CD4-positive, alpha-beta T cell treated with Interleukin-6 at 100 ng/mL for 8 hours (primary cell): ENCODE measurements around the gene DELE1.

Experiments used
- DNase-seq: peaks from one replicate; pipeline ENCODE4 v3.0.0-alpha.2; 2020; ENCODE audit warnings: mixed read lengths, low spot score

The DELE1 gene

DNA sequence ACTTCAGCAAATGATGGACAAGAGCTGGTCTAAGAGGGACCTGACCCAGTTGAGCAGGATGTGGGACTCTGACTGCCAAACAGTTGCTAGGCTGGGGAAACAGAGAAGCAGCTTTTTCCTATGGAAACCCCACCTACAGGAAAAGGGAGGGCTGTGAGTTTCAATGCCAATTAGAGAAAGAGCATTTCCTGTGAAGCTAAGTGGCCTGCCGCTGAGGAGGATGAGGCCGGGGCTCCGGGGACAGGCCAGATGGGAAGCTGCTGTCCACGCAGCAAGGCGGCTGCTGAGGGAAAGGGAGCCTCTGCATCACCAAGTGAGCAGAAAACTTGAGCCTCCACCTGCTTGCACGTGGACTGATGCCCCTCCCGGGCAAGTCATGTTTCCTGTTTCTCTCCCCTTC lies 34.4 kb downstream of the DELE1 start, which contains the start of gene PCDH12:
Gene PCDH12, minus strand, starts transcription at position 90 of the 400 bp plus-strand sequence. CDS start 351 bp downstream, outside the sequence.
- no peak for DNase-seq

DNA sequence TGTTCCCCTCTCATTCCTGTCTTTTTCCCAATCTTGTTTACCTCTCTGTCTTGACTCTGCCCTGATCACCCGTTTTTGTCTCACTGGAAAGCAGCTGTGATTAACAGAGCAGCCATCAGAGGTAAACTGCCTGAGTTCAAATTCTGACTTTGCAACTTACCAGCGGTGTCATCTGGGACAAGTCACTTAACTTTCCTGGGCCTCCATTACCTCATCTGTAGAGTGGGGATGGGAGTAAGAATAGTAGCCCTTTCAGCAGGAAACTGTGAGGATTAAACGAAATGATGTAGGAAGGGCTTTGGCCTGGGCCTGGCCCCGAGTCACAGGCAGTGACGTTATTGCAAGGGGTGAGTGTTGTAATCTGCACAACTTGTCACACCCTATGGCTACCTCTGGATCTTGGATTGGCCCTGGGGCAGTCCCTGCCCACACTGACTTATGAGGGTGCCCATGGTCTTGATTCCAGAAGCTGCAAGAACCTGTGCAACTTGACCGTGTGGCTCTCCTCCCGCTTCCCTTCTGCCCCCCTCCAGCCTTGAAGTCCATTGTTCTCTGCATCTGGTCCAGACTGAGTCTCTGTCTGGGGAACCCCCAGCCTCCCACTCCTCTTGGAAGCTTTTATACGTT lies 35.0 kb downstream of the DELE1 start:
- no peak for DNase-seq

DNA sequence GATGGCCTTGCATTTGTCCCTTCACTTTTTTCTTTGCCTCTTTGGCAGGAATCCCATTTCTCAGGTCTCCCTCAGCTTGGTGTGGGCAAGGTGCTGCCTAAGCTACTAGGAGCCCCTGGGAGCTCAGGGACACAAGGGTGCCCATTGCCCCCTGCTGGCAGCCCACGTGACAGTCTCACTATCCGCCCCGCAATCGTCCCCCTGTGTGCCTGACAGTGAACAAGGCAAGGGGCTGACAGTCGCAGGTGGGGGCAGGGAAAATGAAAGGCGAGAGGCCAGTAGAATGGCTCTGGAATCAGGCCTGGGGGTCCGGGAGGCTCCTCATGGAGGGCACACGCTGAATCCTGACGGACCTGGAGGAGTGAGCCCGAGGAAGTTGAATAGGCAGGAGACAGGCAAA lies 36.3 kb downstream of the DELE1 start:
- DNase-seq, result peak; percentile 18

DNA sequence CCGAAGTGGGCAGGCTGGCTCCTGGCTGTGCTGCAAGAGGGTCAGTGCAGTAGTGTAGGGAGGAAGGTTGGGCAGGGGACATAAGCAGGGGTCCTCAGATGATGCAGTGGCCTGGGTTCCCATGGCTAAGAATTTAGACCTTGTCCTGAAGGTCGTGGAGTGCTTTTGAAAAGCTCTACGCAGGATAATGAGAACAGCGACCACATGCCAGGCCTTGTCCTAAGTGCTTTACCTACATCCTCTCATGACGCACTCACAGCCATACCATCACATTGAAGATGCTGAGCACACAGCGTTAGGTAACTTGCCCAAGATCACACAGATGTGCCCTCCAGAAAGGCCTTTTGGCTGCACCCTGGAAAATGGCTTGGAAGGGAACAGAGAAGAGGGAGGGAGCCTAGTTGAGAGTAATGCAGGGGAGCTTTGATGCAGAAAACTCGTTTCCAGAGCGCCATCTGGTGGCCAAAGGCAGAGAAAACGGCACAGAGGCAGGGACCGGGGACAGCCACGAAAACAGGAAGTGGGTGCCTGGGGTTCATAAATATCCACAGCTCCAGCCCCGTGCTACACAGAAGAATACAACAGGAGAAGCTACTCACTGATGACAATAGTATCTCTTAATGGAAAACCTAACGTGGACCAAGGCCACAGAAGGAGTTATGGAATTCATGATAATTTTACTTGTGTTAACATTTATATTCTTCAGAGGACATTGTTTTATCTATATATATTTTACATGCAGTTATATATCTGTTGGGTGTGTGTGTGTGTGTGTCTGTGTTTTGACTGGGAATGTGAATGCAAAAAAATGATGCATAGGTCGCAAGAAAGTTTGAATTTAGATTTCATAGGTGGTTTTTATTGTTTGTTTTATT lies 37.0 kb downstream of the DELE1 start:
- DNase-seq, result peak; percentile 93

DNA sequence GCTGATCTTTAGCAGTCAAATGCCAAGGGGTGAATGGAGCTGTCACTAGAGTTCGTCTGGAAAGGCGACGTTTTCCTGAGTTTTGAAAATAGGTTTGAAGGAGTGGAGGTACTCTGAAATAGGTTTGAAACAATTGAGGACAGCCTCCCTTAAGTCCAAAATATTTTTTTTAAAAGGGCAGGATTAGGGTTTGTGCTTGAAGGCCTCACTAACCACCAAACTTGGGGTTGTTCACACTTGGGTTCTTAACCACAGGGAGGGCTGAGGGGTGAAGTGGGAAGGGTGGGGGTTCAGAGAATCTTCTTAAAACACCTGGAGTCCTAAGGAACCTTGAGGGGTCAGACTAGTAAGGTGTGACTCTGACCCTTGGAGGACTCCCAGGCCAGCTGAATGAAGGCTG lies 37.8 kb downstream of the DELE1 start:
- no peak for DNase-seq

DNA sequence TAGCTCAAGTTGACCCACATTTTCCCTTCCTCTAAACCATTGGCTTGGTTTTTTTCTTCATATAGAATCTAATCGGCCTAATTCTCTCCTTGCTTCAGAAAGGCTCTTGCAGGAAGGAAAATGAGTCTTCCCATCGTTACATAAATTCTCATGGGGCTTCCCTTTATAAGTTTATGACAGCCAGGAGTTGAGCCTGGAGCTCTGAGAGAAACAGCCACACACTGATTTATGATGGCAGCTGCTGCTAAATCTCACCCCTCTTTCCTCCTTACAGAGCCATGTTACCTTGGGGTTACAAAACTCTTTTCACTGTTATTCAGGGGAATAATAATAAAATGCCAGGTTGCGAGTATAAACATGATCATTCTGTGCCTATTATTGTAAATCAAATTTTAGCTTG lies 40.0 kb downstream of the DELE1 start:
- no peak for DNase-seq

DNA sequence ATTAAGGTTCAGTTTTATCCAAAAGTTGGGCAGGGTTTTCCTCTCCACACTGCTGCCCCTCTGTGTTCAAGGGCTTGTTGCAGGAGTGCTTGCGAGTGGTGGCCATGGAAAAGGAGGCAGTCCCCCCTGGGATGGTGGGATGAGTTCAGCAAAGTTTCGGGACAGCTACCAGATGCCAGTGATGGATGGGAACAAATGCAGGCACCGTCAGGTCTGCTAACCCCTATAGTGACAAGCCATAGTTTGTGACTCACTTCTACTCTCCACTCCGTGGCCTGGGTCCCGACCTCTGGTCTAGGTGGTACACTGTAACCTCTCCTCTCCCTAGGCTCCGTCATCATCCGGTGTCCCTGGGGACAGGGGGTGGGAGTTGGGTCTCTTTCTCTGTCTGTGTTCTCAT lies 41.4 kb downstream of the DELE1 start:
- no peak for DNase-seq

DNA sequence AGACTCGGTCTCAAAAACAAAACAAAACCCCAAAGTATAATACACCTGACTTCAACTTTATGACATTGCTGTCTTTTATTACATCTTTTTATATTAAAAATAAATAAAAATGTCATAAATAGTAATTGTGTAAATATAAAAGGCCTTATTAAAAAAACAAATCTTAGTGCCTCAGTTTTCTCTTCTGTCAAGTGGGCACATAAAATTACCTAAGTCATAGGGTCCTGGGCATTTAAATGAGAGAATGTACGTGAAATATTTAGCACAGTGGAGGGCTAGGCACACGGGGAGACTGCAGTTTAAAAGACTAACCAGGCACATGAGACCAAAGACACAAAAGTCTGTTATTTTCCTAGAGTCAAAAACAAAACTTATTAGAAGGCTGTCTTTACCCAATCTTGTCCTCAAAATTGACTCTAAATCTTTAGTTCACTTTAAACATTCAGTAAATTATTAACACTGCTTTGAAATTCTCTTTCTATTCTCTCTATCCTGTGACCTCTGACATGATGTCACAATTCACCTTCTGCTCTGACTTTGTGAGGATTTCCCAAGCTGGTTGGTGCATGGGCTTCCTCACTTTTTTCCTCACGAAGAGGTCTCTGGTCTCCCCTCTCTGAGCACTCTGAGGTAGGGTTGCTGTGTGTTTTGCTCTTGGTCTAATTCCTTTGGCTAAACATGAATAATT lies 42.7 kb downstream of the DELE1 start:
- no peak for DNase-seq

DNA sequence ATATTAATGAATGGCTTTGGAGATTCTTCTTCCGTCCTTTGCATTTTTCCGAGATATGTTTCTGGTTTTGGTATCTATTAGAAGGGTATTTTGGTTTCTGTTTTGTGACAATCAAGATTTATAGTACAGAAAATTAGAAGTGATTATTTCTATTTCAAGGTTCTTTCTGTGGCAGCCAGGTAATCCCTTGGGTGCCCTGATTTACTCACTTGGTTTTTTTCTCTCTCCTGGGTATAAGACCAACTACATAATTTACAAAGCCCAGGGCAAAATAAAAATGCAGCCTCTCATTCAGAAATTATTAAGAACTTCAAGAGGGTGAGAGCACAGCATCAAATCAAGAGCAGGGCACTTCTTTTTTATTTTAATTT lies 43.3 kb downstream of the DELE1 start:
- DNase-seq, result no peak

DNA sequence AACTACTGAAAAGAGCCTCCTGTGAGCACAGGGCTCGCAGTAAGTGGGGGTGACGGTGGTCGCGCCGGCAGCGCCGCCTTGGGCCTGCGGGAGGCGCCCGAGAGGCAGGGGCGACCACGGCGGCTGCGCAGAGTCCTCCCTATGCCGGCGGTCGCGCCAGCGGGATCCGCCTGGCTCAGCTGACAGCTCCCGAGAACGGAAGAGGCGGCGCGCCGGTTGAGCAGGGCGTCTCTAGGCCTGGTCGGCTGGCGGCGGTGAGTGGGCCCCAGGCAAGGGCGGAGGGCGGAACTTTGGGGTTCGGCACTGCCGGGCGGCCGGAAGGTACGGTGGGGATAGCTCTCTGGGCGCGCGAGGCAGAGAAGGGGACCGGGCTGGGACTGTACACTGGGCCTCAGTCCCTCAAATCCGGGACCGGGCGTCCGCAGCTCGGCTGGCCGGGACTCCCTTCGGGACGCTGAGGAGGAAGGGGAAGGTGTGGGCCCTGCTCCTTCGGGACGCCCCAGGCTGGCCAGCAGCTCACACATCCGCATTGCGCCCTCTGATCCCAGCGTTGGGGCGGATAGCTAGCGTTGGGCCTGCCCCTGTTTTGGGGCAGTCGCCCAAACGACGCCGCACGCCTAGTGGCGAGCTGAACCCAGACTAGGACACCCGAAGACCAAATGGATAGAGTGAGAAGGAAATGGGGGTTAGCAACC lies 45.4 kb downstream of the DELE1 start, which contains the start of gene RNF14:
Gene RNF14, plus strand, starts transcription at position 192 of the 695 bp plus-strand sequence. CDS start 4,484 bp downstream, outside the sequence.
- DNase-seq, result peak; percentile 95

DNA sequence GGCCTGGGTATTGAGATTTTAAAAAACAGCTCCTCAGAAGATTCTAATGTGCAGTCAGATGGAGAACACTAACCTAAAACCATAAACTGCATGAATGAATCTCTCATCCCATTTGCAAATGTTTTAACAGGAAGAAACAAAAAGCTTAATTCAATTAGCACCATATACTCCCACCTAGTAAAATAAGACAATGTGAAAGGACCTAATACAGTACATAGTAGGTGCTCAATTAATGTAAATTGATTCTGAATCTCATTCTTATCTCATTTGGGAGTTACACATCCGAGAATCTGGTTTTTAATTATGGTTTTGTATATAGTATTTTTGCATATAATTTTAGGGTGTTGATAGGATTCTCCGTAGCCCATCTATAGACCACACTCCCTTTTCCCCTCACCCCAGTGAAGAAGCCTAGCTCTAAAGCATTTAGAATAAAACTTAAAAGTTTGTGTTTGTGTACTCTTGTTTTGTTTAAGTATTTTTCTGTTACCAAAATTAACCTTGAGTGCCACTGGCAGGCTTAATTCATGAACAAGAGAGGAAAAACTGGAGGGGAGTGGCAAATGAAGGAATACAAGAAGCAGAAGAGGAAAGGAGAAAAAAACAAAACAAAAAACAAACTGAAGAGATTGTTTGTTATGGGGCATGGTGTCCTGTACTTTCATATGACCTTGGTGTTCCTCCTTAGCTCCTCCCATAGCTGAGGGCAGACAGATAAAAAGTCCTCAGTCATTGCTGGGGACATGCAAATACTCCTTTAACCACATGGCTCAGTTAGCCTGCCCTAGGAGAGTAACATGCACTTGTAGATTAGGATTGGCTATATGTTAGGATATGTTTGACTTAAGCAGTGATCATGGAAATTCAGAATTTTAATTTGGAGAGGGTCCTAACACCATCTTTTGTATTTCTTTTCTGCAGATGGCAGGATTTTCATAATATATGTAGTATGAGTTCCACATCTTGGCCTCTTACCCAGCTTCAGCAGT lies 46.4 kb downstream of the DELE1 start:
- DNase-seq, result no peak

DNA sequence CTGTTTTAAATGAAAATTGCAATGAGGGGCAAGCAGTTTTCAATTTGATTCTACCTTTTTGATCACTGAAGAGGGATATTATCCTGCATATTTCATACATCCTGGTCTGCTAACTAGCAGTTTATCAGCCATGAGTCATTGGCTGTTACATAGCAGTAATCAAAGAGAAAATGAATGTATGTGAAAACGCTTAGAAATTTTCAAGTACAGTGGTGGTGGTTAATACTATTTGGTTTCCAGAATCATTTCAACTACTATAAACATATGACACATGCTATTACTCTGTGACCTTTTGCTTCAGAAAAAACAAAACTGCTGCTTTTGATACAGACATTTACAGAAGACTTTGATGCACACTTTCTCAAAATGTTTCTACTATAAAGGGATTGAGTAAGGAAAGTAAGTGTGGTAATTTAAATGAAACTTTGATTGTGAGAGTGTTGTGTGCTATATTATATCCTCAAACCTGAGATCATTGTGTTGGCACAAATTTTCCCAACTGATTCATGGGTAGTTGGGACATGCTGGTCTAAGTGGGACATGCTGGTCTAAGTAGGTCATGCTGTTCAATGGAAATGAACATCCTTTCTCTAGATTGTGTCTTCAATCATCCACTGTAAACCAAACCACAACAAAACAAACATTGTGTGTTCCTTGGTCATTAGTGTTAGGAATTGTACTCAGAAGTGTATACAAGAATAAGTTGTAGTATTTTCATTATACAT lies 50.4 kb downstream of the DELE1 start:
- no peak for DNase-seq

DNA sequence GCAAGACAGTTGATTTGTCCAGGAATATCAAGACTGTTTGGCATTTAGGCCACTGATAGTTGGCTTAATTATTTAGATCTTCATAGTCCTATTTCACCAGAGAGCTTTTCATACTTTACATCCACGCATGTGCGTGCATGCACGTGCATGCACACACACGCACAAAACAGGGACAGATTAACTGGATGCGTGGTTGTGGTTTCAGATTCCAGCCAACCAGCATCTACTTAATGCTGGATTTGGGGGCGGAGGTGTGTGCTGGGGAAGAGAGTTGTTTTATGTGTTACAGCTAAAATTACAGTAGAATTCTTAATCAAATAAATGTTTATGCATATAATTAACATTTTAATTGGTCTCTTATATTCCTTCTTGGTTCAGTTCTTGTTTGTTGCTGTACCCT lies 52.5 kb downstream of the DELE1 start:
- no peak for DNase-seq

DNA sequence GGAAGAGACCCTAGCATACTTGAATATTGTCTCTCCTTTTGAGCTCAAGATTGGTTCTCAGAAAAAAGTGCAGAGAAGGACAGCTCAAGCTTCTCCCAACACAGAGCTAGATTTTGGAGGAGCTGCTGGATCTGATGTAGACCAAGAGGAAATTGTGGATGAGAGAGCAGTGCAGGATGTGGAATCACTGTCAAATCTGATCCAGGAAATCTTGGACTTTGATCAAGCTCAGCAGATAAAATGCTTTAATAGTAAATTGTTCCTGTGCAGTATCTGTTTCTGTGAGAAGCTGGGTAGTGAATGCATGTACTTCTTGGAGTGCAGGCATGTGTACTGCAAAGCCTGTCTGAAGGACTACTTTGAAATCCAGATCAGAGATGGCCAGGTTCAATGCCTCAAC lies 54.7 kb downstream of the DELE1 start:
- no peak for DNase-seq

DNA sequence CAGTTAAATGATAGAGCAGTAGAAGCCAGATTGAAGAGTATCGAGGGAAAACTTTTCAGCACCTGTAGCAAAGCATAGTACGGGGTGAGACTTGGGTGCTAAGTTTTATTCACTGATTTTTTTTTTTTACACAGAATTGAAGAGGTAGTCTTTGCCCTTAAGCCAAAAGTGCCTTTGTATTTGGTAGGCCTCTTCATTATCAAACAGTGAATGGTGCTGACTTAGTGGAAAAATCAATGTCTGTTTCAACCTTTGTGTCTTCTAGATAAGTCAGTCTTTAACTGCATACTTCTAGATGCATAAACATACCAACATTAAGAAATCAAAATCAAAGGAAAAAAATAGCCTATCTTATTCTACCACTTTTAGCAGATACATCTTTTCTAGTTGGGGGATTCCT lies 59.0 kb downstream of the DELE1 start:
- no peak for DNase-seq

DNA sequence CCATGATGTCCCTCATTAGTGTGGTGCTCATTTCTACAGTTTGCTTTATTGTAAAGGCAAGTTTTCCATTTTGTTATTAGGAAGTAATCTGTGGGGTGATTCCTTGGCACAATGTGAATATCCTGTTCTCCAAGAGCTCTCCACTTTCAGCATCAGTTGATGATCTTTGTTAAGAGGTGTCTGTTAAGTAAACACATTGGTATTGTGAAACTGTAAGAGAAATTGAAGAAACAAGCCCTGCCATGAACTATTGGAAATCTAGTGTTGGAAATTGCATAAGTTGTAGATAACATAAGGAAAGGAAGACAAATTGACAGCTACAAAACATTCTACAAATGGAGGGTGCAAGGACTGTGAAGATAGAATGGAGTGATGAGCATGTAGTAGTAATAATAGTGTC lies 62.4 kb downstream of the DELE1 start:
- DNase-seq, result no peak

DNA sequence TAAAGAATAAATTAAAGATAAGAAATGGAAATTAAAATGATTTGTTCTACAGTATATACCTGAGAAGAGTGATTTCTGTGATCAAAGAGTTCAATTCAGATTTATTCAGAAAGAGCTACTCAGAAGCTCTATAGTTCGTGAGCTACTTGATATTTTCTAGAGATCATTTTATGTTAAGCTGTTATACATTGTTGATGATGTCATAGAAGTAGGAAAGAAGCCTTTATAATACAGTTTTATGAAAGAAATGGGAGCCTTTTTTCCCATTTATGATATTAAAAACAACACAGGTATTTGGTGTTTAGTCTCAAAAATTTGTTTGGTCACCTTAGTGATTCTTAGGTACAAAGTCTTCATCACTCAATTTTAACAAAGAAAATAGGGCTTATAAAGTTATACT lies 66.0 kb downstream of the DELE1 start:
- DNase-seq, result no peak
